IPS DF 19.7 (cell line): ENCODE data around the gene SPRED2.

ENCODE experiments used
- DNase-seq: peaks from one replicate; pipeline ENCODE4 v3.0.0-alpha.2; 2013; ENCODE audit warnings: low read depth, low spot score

The SPRED2 gene

DNA sequence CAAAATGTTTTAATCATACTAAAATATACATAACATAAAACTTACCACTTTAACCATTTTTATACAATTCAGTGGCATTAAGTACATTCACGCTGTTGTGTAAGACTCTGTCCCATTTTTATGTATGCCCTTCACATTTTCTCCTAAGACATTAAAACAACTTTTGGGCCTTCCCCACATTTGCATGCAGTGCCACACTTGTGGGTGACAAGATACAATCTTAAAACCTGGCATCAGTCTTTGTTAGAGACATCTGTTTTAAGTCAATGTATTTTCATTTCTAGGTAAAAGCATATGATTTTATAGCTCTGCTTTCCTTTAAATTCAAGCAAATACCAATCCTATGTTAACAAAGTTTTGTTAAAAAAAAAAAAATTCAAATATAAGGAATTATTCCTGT, 17.3 kb downstream of the SPRED2 start:
- no peak for DNase-seq

DNA sequence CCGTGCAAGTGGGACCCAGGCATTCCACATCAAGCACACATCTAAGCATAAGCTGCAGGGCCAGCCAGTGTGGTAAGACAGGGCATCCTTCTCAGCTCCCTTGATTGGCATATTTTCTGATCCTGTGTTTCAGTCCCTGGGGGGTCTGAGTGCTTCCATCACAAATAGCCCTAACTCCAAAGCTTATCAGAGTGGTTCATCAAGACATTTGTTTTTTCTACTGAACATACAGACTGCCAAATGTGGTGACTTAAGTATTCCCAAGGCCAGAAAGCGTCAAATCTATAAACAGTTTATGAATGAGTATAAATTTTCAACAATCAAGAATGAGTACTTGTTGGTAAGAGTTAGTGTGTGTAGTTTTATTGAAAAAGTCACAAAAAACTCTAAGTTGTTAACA, 18.8 kb downstream of the SPRED2 start:
- no peak for DNase-seq

DNA sequence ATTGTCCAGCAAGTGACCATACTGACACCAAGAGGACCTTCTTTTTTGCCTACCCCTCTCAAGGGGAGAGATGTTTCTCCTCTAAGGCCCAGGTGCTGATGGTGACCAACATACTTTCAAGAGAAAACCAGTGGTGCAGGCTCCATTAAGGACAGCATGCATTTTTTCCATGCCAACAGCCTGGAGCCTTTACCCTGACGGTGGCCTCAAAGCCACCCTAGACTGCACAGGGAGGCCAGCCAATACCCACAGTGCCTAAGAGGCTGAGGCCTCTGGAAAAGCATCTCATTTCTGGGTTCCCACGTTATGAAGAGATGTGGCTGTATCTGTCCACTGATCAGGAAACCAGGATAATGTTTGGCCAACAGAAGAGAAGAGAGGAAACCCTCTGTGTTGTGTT, 19.3 kb downstream of the SPRED2 start:
- DNase-seq: no peak

DNA sequence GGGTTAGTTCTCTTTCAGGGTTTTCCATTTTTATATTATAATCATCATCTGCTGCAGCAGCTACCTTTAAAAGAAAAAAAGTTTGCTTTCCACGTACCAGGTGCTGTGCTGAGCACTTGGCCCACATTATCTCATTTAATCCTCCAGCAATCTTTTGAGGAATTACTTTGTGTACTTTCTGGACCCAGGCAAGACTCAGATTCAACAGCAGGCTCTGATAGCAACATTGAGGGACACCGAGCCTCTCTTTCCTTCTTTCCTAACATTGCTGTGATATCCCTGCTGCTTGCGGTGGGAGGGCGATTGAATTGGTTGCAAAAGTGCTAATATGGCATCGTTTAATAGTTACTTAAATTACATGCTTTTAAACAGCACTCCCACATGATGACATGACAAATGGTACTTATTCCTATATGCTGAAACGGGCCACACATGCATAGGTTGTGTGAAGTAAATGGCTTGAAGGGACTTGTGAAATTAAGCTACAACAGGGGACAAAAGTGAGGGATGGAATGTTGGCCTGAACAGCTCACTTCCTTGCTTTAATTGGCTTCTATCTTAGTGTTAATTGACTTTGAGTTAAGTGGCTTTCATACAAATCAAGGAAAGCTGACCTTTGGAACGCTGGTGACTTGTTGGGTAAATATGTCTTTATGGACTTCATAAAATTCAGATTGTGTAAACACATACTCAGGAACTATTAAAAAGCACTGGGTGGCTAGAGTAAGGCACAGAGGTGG, 21.2 kb downstream of the SPRED2 start:
- no peak for DNase-seq

DNA sequence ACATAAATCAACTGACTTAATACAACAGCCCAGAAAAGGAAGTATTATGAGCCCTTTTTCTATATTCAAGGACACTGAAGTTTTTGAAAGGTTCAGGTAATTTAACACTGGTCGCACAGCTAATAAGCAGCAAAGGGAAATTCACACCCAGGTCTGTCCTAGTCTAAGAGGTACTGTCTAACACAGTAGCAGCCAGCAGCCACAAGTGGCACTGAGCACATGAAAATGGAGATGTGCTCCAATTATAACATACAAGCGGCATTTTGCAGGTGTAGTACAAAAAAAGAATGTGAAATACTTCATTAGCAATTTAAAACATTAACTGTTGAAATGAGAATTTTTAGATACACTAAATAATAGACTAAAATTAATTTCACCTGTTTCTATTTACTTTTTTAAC, 23.4 kb downstream of the SPRED2 start:
- DNase-seq: no peak

DNA sequence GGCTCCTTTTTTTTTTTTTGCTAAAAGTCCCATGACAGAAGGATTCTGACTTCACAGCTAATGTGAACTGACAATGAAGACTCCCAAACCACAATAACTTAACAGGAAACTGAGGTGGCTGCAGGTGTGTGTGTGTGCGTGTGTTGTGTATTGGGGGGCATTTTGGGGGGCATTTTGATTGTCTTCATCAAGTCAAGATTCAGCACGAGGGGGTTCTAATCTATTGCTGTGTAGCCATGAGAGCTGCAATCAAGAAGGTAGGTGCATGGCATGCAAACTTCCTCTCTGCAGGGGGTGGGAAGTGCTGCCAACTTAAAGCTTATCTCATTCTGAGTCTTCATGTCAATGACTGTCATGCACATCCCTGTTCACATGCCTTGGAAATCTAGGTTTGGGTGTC, 25.2 kb downstream of the SPRED2 start:
- DNase-seq: no peak

DNA sequence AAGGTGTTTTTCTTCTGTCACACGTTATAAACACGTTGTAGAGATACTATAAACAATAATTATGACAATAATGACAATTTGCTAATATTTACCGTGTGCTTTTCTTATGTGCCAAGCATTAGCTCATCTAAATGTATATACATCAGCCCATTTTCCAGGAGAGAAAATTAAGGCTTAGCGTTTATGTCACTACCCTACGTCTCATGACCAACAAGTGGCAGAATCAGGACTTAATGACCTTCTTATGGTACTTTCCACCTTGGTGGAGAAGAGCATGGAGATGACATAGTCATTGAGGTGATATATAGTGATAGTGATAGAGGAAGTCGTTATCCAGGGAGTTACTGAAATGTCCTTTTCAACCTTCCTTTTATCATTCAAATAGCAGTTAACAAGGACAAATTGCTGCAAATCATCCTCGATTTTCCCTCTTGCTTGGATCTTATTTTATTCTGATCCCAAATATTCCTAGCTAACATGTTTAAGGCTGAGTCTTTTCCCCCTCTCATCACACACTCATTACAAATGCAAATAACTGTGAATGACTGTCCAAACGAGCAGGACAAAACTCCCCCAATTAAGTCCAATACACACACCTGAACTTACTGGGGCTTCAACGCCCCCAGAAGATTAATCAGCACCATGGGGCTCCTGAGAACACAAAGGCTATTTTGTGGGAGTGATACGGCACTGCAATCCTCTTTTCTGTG, 27.3 kb downstream of the SPRED2 start:
- no peak for DNase-seq

DNA sequence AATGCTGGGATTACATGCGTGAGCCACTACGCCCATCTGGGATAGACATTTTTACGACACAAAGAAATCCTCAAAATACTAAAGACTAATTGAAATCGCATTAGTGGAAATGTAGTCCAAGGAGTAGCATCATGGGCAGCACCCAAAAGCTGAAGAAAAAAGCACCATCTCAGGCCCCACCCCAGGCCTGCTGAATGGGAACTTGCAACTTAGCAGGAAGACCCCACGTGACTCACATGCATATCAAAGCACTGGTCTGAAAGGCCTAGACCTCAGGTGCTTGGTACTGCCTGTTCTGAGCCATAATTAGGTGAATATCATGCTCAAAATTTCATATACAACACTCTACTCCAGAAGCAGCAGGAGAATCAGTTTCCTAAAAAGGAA, 28.9 kb downstream of the SPRED2 start:
- no peak for DNase-seq

DNA sequence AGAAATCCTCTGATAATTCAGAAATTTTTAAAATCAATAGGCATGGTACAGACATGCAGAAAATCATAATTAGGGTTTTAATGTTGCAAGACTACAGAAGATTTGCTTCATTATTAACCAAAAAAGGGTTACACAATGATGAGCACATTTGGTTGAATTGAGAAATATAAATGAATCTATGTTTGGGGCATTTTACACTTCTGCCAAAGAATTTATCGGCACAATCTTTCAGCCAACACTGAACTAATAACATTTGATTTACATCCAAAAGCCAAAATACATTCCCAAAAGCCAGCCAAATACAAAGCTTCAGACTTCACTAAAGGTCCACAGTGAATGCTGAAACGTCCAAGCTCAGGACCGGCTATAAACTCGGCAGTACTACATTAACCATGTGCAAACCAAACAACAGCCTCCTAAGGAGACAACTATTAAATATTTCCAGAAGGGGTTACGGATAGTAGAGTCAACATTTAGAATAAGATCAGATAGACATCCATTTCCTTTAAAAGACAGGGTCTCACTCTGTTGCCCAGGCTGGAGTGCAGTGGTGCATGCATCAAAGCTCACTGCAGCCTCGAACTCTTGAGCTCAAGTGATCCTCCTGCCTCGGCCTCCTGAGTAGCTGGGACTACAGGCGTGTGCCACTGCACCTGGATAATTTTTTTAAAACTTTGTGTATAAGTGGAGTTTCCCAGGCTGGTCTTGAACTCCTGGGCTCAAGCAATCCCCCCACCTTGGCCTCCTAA, 29.4 kb downstream of the SPRED2 start:
- no peak for DNase-seq

DNA sequence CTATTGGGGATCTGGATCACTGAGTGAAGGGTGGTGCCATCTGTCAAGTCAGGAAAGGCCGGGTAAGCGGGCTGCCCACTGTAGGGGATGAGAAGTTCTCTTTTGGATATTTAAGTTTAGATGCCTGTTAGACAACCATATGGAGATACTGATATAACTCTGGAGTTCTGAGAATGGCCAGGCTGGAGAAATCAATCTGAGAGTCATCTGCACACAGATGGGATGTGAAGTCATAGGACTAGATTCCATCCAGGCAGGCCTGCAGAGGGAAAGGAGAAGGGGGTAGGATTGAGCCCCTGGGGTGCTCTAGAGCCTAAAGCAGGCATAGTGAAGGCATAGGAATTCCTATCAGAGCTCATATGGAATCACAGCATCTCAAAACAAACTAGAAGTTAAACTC, 30.1 kb downstream of the SPRED2 start:
- DNase-seq: no peak

DNA sequence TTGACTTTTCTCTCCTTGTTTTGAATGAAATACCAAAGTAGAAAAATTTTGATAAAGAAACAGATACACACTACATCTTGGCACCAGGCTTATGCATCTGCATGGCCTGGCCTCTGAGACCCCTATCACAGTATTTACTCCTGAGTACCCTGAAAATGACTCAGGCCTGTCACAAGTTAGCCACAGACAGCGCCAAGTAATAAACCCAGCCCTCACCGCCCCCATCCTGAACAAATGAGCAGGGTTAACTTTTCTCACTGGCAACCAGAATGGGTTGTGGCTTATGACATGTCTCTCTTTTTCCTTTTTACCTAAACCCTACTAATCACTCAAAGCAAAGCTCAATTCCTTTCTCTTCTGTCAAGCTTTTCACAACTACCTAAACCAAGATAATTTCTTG, 35.3 kb downstream of the SPRED2 start:
- DNase-seq: no peak

DNA sequence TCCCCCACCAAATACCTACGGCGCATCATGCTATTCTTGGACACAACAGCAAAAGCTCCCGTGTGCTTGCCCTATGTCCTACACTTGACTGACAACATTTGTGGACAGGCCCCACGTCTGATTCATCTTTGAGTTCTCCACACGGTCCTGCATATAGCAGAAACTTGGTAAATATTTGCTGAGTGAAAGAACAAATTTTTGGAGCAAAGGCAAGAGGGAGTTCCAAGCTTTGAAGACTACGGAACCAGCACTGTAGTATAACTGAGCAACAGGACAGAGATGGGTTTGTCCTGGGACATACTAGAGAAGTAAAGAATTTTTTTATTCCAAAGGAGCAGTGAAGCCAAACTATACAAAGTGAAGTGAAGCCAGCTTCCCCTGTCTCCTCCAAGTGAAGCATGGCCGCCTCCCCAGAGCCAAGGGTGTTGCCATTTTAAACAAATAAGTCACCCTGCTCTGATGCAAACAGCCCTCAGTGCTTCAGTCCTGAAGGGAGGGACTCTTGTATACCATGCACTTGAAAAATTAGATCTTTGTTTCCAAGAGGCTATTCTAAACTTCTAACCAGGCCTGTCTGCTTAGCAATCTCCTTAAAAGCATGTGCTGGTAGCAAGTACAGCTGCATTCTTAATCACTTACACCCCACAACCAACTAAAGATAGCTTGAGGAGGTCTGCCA, 35.9 kb downstream of the SPRED2 start:
- DNase-seq: no peak

DNA sequence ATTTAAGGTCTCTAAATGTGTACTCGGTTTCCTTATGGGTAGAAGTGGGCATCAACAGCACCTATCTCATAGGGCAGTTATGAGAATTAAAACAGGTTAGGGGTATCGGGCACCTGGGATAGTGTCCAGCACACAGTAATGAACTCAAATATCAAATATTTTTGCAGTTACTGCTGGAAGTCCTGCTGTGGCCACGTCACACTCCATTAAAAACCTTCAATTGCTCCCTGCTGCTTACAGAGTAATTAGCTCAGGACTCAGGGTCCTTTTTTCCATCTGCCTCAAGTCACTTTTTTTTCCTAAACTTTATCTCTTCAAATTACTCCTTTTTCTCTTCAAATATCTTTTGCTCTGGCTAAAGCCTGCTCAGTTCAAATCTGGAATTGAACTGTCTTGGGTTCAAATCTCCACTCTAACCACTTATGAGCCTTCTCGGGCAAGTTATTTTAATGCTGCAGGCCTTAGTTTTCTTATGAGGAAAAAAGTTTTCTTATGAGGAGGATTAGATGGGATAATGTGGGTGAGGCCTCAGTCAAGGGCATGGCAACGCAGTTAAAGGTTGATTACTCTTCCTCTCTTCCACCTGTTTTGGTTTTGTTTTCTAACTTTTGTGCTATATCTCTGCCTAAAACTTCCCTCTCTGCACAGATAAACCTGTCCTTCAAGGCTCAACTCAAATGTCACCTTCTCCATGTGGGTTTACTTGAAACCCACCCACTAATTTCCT, 36.6 kb downstream of the SPRED2 start:
- no peak for DNase-seq

DNA sequence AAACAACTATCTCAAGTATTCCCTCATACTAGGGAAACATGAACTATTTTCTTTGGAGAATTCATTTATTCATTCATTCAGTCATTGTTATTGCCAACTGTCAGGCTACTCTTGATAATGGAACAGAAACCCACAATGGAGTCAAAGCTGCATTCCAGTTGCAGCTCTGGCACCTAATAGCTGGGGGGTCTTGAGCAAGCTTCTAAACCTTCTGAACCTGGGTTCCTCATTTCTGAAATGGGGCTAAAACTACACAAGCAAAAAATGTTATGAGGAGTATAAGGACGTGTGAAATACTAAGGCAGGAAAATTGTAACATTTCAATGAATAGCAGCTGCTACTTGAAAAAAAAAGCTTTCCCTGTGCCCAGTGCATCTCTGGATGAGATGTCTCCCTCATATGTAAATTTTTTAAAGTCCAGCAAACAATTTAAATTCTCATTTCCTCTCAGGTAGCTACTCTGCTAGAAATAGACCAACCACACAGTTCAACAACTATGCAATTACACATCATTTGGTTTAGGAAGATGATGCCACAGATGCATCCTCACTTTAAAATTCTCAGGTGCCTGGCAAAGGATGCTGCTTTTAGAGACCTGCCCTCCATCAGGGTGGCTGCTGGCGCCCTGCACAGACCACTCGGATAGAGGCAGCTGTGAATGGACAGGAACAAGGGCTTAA, 38.5 kb downstream of the SPRED2 start:
- no peak for DNase-seq

DNA sequence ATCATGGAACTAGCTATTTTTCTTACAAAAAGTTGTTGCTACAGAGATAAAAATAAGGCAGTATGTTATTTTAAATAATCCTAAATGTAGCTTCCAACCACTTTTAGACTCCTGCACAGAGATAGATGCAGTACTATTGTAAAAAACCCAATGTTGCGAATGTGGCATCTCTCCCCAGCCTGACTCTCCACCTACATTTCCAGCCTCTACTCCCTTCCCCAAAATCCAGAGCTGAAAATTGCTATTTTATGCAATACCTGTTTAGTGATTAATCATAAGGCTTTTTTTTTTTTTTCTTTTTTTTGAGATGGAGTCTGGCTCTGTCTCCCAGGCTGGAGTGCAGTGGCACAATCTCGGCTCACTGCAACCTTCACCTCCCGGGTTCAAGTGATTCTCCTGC, 39.4 kb downstream of the SPRED2 start:
- no peak for DNase-seq

DNA sequence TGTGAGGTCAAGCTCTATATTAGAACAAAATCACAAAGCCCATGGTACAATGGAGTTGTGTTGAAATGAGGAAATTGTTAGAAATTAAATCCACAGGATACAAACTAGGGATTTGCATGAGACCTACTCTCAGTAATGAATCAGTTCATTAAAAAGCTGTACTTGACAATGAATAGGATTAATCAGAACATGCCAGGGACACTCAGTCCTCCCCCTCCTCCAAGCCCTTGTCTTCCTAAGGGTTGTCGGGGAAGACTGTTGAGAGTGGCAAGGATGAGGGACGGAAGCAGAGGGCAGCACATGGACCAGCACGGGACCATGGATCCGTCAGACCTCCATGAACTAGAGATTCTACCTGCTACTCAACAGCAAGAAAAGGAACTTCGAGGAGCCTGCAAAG, 39.8 kb downstream of the SPRED2 start:
- DNase-seq: no peak

DNA sequence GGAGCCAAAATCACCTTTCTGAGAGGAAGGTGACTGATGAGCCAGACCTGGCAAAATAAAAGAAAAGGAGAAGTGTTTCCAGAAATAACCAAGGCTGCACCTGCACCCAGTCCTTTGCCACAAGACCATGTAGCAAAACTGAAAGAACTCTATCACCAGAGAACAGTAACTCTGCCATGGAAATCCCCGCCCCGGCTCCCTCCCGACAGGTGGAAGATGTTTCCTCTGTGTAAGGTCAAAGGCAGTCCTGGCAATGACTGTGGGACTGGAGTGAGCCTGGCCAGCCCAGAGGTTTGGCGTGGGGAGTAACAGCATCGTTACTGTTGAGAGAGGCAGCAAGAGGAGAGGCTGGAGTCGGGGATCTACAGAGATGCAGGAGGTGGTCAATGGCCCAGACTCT, 42.3 kb downstream of the SPRED2 start:
- no peak for DNase-seq

DNA sequence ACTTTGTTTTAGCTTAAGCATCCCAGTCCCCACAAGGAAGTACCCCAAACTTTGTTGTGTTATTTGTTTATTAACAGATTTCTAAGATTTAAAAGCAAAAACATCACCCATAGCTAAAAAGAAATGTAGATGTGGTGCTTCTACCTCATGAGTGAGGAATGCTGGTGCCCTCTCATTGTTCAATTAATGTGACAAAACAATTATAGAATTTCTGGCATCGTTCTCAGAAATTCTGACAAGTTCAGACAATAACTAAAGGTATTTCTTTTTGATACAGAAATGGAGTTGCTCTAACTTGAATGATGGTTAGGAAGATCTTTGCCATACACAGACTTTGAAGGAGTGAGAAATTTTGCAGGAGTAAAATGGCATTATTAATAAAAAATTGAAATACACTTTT, 42.9 kb downstream of the SPRED2 start:
- no peak for DNase-seq

DNA sequence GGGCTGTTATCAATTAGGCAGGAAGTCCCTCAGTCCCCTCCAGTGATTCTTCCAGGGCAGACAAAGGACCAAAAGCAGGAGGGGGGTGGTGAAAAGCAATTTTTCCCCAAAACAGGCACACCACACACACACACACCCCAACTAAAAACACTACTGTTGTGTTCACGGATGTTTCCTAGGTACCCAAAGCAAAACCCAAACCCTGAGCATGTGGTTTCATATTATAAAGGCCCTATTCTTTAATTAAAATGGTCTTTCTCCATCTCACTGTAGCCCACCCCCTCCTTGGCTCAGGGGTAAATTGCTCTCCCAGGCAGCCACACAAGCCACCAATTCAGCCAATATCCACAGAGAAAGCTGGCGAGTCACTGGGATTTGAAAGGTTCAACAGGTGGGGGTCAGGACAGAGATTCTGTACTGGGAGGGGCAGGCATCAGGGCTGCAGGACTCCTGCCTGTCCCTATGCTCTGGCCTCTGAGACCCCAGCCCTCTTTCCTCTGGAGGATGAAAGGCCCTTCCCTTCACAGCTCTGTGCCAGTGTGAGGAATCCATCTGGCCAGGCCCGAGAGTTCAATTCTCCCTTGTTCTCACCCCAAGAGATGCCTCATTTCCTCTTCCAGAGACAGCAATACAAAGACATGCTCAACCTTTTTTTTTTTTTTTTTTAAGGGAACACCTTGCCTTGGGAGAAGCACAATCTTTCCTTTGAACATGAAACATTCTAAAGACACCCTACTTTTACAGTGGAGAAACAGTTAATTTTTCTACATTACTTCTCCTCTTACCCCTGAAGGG, 43.6 kb downstream of the SPRED2 start:
- no peak for DNase-seq

DNA sequence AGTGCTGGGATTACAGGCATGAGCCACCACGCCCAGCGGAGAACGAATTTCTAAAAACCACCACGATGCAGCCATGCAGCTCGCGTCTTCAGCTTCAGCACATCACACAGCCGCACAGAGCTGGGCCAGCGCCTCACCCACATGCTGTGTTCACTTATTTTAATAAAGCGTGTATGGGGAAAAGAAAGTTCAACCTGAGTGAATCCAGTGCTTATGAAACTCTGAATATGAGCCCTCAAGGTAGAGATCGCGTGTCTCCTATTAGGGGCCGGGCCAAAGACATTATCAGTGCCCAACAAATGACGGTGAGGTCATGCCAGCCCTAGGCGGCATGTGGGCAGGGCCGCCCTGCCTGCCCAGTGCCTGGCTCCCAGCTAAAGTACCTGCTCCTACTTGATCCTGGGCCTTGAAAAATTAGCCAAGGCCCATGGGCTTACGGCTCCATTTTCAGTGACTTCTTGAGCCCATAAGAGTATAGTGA, 44.3 kb downstream of the SPRED2 start:
- no peak for DNase-seq
